GM12878 (cell line): ENCODE measurements around the gene RAB4B. TPM values are rescaled to one million over a fixed set of nuclear protein-coding genes. Genes with fewer than 3 reads are reported as not detected.

Source experiments
- ATAC-seq: fragments of 200-7000 bp; cut with Tn5 transposase; 3 replicates; pipeline ENCODE4 v1.9.1; 2020; ENCODE audit warnings: mild to moderate bottlenecking, moderate library complexity
- BruUV-seq: library from RNA; stranded (reverse); fragments of 400-500 nt; replicated peaks from 2 replicates; lab custom pipeline; 2021; lab: Mats Ljungman, UMichigan
- CTCF ChIA-PET: fragments of 300-600 bp; sonication (Branson Sonifier 250); formaldehyde crosslinking; extraction: SDS; loops from one replicate; lab custom pipeline; 2021; ENCODE audit warnings: inconsistent platforms; lab: Yijun Ruan, JAX
- POLR2A ChIA-PET: fragments of 350-600 bp; formaldehyde crosslinking; extraction: SDS; loops from one replicate; lab custom pipeline; 2021; ENCODE audit warnings: inconsistent platforms; lab: Charles Lee
- RAD21 ChIA-PET: fragments of 300-600 bp; sonication (Branson Sonifier 250); formaldehyde crosslinking; loops from one replicate; lab custom pipeline; 2023; ENCODE audit warnings: antibody characterized with exemption; ENCODE audit not compliant: unreplicated experiment; lab: Charles Lee
- SMC1A ChIA-PET: fragments of 300-600 bp; sonication (Branson Sonifier 250); formaldehyde crosslinking; loops from one replicate; lab custom pipeline; 2023; ENCODE audit not compliant: unreplicated experiment, uncharacterized antibody; lab: Charles Lee
- DNase-seq: peaks from one replicate; pipeline ENCODE4 v3.0.0-alpha.2; 2011; ENCODE audit warnings: low read depth, low spot score
- FAIRE-seq: peaks from 3 replicates; lab custom pipeline; 2011; peaks lifted over from hg19 to GRCh38; lab: Jason Lieb, UNC
- H2AFZ ChIP-seq: 2 replicates; pipeline ENCODE4 v1.6.0; 2011; ENCODE audit warnings: low read depth, low read length, control low read depth; ENCODE audit not compliant: control insufficient read depth
- H3K27ac ChIP-seq: 2 replicates; pipeline ENCODE4 v1.5.1; 2011; ENCODE audit warnings: control low read depth; ENCODE audit not compliant: control insufficient read depth, insufficient read depth
- H3K27me3 ChIP-seq, 2 experiments: replicated peaks in 1 of 2; 2 replicates each; pipeline versions ENCODE4 v1.6.0 to v1.6.1; 2011; ENCODE audit warnings: low read length in 1 of 2; ENCODE audit not compliant: control insufficient read depth in 2 of 2, insufficient read depth in 2 of 2
- H3K36me3 ChIP-seq, 2 experiments: 2 replicates each; pipeline ENCODE4 v1.5.1; 2011; ENCODE audit warnings: low read length in 1 of 2; ENCODE audit not compliant: control insufficient read depth in 2 of 2, insufficient read depth in 2 of 2
- H3K4me1 ChIP-seq: 2 replicates; pipeline ENCODE4 v1.6.1; 2011; ENCODE audit warnings: mild to moderate bottlenecking, low read length, moderate library complexity, mixed read lengths; ENCODE audit not compliant: control insufficient read depth, insufficient read depth
- H3K4me2 ChIP-seq: 2 replicates; pipeline ENCODE4 v1.6.0; 2011; ENCODE audit warnings: control low read depth; ENCODE audit not compliant: control insufficient read depth, insufficient read depth
- H3K4me3 ChIP-seq: fragments of 200-600 bp; sonication (generic); 2 replicates; pipeline ENCODE4 v1.5.1; 2016
- H3K79me2 ChIP-seq: 2 replicates; pipeline ENCODE4 v1.6.0; 2011; ENCODE audit warnings: low read length; ENCODE audit not compliant: control insufficient read depth, insufficient read depth
- H3K9ac ChIP-seq: 2 replicates; pipeline ENCODE4 v1.8.0; 2011; ENCODE audit warnings: low read length, control low read depth, mixed read lengths; ENCODE audit not compliant: control insufficient read depth, insufficient read depth
- H3K9me3 ChIP-seq: replicated peaks from 3 replicates; pipeline ENCODE4 v1.5.1; 2011; ENCODE audit warnings: mild to moderate bottlenecking, low read length; ENCODE audit not compliant: control insufficient read depth, insufficient read depth
- H4K20me1 ChIP-seq: 2 replicates; pipeline ENCODE4 v1.6.0; 2011; ENCODE audit not compliant: control insufficient read depth, insufficient read depth
- FOXM1 ChIP-seq: IDR thresholded peaks from 2 replicates; pipeline ENCODE4 v1.6.1; 2012; ENCODE audit warnings: low read depth, mild to moderate bottlenecking, inconsistent platforms, low read length, moderate library complexity
- HDAC2 ChIP-seq: fragments of 200-600 bp; sonication (generic); IDR thresholded peaks from 2 replicates; pipeline ENCODE4 v1.6.1; 2017
- HDGF ChIP-seq: fragments of 450-650 bp; IDR thresholded peaks from 2 replicates; pipeline ENCODE4 v1.6.1; 2016; ENCODE audit warnings: antibody characterized with exemption
- IKZF1 ChIP-seq: fragments of 450-650 bp; conservative IDR thresholded peaks from 2 replicates; pipeline ENCODE4 v1.6.1; 2017; ENCODE audit warnings: antibody characterized with exemption, mild to moderate bottlenecking
- PAX8 ChIP-seq: fragments of 450-650 bp; IDR thresholded peaks from 2 replicates; pipeline ENCODE4 v1.6.1; 2017; ENCODE audit warnings: mild to moderate bottlenecking, moderate library complexity
- STAT1 ChIP-seq: fragments of 450-650 bp; conservative IDR thresholded peaks from 2 replicates; pipeline ENCODE4 v1.6.1; 2014; ENCODE audit warnings: antibody characterized with exemption, mild to moderate bottlenecking
- WGBS: methylation state at CpG from one replicate; pipeline ENCODE4 v1.1.6; 2016; ENCODE audit warnings: low lambda C conversion rate; ENCODE audit not compliant: insufficient replicate concordance, insufficient coverage; ENCODE audit errors: missing lambda C conversion rate; 5-methylcytosine and 5-hydroxymethylcytosine counted together
- in situ Hi-C: fragments of 300-500 bp; cut with MboI; formaldehyde crosslinking; loops from 9 replicates; pipeline ENCODE4 v1.14.3; 2018; ENCODE audit warnings: mixed read lengths
- intact Hi-C: fragments of 100-400 bp; cut with micrococcal nuclease; formaldehyde crosslinking; loops from one replicate; pipeline ENCODE4 v1.14.2; 2022; ENCODE audit not compliant: unreplicated experiment
- polyA plus RNA-seq, 11 experiments: library from polyadenylated mRNA; depleted of rRNA in 4 of 11; unstranded in 6 of 11; stranded (reverse) in 5 of 11; fragments of >200 nt; fragmentation: Nextera tagmentation in 4 of 11; fragmentation: Illumina TruSeq in 1 of 11; extraction: Ambion mirVana in 4 of 11; extraction: Trizol in 1 of 11; gene quantifications; 1 replicate in 1 of 11; 2 replicates in 10 of 11; pipeline versions ENCODE4 v1.2.1 to v1.2.3, GENCODE V29; 2011 to 2016; ENCODE audit warnings: inconsistent platforms in 2 of 11, missing spikeins in 2 of 11, low read depth in 1 of 11
- total RNA-seq, 4 experiments: library from RNA; depleted of rRNA in 3 of 4; stranded (reverse); fragments of >200 nt in 3 of 4; fragmentation: Illumina TruSeq in 1 of 4; extraction: Trizol in 1 of 4; gene quantifications; 2 replicates each; pipeline versions ENCODE4 v1.2.1 to v1.2.3, GENCODE V29; 2013 to 2021
- TF ChIP-seq, protein P1 (sequence below): fragments of 450-650 bp; IDR thresholded peaks from 2 replicates; pipeline ENCODE4 v1.6.1; 2018; ENCODE audit warnings: borderline replicate concordance, mild to moderate bottlenecking; ENCODE audit not compliant: partially characterized antibody
- TF ChIP-seq, protein P2 (sequence below): fragments of 450-650 bp; formaldehyde crosslinking; IDR thresholded peaks from 2 replicates; pipeline ENCODE4 v1.5.0; 2022; ENCODE audit warnings: mild to moderate bottlenecking, missing genetic modification characterization
- TF ChIP-seq, protein P3 (sequence below): fragments of 150-350 bp; IDR thresholded peaks from 2 replicates; pipeline ENCODE4 v1.6.1; 2016; ENCODE audit warnings: low read depth, low read length

RAB4B gene
- total and polyA plus RNA-seq, 10 of the 15 experiments (the other 5 are each of a cell fraction or from before 2014, with no cell fraction given), result 0.60 to 51.5 (median 27.7) TPM

DNA sequence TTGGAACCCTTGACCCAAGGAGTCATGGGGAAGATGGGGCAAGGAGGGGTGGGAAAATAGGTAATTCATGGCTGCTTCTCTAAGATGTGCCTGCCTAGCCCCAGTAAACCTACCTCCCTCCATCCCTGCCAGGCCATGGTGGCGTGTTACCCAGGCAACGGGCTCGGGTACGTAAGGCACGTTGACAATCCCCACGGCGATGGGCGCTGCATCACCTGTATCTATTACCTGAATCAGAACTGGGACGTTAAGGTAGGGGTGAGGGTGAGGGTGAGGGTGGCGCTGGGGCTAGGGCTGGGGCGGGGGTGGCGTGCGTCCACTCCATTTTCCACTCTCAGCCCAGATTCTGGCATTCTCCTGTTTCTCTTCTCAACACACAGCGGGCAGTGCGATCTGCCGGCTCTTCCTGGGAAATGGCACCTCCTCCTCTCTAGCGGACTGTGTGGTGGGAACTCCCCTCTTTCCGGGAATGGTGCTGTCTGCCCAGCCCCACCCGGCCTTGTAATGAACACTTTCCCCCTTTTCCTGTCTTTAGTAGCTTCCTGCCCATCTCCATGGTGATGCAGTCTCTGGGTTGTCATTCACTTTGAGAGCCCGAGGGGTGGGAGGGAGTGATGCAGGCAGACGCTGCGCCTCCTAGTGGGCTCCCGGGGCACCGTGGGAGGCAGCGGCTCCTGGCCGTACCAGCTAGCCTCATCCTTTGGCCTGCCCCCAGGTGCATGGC lies 28.5 kb downstream of the RAB4B start:
- ChIA-PET CTCF (interaction anchor here (0.6 to 5.9 kb wide), 18 partner anchors 8 to 144 kb away, joined by 3 to 51 read pairs (median 8); partner anchors contain the start of genes COQ8B, EGLN2, ITPKC and MIA), SMC1A (interaction anchor here (0.6 to 4.2 kb wide), 9 partner anchors 9 to 144 kb away, joined by 3 to 41 read pairs (median 6); partner anchors contain the start of genes ACTMAP, RAB4B and SNRPA), POLR2A (interaction anchor here (1.0 to 4.3 kb wide), 5 partner anchors 28 to 143 kb away, joined by 4 to 37 read pairs (median 8); partner anchors contain the start of genes ACTMAP, RAB4B and SNRPA), RAD21 (interaction anchor here (1.0 to 3.6 kb wide), 11 partner anchors 8 to 143 kb away, joined by 3 to 29 read pairs (median 5); partner anchors contain the start of genes ACTMAP, COQ8B, EGLN2 and ITPKC)
- intact Hi-C loops, result no loop called here
- H3K79me2 ChIP-seq, result peaks cover 40% of the 10 kb centered on the region
- H3K4me1 ChIP-seq, result peaks cover 41% of the 10 kb centered on the region
- peaks cover 16% of the 10 kb centered on the region for H4K20me1 ChIP-seq
- peak; percentile 77 for ATAC-seq
- no peak overlapping the region for H3K4me3 ChIP-seq
- peaks cover 15 to 23% of the 10 kb centered on the region in 2 experiments; a peak in 3 of 4 replicates for H3K36me3 ChIP-seq
- peak; percentile 80 for FAIRE-seq
- H3K4me2 ChIP-seq, result 0 out of 2 replicates have a peak overlapping the region, but pooled peaks have one; percentile 38
- no peaks in the 10 kb centered on the region for H3K27me3 ChIP-seq
- no peak for DNase-seq
- no peak overlapping the region for H3K9ac ChIP-seq
- no TSS peak for BruUV-seq
- no peak overlapping the region for H2AFZ ChIP-seq
- H3K9me3 ChIP-seq, result no peaks in the 10 kb centered on the region
- in situ Hi-C loops, result no loop called here
- WGBS, result 57% methylated on average over 26 of the region's 26 CpGs
- no peak overlapping the region for H3K27ac ChIP-seq
- TF ChIP-seq, protein P1, sequence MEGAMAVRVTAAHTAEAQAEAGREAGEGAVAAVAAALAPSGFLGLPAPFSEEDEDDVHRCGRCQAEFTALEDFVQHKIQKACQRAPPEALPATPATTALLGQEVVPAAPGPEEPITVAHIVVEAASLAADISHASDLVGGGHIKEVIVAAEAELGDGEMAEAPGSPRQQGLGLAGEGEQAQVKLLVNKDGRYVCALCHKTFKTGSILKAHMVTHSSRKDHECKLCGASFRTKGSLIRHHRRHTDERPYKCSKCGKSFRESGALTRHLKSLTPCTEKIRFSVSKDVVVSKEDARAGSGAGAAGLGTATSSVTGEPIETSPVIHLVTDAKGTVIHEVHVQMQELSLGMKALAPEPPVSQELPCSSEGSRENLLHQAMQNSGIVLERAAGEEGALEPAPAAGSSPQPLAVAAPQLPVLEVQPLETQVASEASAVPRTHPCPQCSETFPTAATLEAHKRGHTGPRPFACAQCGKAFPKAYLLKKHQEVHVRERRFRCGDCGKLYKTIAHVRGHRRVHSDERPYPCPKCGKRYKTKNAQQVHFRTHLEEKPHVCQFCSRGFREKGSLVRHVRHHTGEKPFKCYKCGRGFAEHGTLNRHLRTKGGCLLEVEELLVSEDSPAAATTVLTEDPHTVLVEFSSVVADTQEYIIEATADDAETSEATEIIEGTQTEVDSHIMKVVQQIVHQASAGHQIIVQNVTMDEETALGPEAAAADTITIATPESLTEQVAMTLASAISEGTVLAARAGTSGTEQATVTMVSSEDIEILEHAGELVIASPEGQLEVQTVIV, result no peak
- no peak for TF ChIP-seq PAX8
- TF ChIP-seq HDAC2, result no peak
- no peak for TF ChIP-seq STAT1
- TF ChIP-seq HDGF, result no peak
- TF ChIP-seq, protein P2, sequence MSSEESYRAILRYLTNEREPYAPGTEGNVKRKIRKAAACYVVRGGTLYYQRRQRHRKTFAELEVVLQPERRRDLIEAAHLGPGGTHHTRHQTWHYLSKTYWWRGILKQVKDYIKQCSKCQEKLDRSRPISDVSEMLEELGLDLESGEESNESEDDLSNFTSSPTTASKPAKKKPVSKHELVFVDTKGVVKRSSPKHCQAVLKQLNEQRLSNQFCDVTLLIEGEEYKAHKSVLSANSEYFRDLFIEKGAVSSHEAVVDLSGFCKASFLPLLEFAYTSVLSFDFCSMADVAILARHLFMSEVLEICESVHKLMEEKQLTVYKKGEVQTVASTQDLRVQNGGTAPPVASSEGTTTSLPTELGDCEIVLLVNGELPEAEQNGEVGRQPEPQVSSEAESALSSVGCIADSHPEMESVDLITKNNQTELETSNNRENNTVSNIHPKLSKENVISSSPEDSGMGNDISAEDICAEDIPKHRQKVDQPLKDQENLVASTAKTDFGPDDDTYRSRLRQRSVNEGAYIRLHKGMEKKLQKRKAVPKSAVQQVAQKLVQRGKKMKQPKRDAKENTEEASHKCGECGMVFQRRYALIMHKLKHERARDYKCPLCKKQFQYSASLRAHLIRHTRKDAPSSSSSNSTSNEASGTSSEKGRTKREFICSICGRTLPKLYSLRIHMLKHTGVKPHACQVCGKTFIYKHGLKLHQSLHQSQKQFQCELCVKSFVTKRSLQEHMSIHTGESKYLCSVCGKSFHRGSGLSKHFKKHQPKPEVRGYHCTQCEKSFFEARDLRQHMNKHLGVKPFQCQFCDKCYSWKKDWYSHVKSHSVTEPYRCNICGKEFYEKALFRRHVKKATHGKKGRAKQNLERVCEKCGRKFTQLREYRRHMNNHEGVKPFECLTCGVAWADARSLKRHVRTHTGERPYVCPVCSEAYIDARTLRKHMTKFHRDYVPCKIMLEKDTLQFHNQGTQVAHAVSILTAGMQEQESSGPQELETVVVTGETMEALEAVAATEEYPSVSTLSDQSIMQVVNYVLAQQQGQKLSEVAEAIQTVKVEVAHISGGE, result no peak
- no peak; the same call in 1 of the 2 replicates for TF ChIP-seq IKZF1
- TF ChIP-seq, protein P3, sequence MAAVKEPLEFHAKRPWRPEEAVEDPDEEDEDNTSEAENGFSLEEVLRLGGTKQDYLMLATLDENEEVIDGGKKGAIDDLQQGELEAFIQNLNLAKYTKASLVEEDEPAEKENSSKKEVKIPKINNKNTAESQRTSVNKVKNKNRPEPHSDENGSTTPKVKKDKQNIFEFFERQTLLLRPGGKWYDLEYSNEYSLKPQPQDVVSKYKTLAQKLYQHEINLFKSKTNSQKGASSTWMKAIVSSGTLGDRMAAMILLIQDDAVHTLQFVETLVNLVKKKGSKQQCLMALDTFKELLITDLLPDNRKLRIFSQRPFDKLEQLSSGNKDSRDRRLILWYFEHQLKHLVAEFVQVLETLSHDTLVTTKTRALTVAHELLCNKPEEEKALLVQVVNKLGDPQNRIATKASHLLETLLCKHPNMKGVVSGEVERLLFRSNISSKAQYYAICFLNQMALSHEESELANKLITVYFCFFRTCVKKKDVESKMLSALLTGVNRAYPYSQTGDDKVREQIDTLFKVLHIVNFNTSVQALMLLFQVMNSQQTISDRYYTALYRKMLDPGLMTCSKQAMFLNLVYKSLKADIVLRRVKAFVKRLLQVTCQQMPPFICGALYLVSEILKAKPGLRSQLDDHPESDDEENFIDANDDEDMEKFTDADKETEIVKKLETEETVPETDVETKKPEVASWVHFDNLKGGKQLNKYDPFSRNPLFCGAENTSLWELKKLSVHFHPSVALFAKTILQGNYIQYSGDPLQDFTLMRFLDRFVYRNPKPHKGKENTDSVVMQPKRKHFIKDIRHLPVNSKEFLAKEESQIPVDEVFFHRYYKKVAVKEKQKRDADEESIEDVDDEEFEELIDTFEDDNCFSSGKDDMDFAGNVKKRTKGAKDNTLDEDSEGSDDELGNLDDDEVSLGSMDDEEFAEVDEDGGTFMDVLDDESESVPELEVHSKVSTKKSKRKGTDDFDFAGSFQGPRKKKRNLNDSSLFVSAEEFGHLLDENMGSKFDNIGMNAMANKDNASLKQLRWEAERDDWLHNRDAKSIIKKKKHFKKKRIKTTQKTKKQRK, result no peak
- no peak for TF ChIP-seq FOXM1
